GM19043 (cell line): Measurements from ENCODE around the gene RPS19.
A peak's percentile ranks its signal among the peaks of the same experiment; 100 is the strongest.

Source experiments
- ATAC-seq: cut with Tn5 transposase; IDR thresholded peaks from one replicate; pipeline ENCODE4 v1.9.1; 2021; ENCODE audit warnings: low read depth; ENCODE audit not compliant: unreplicated experiment

The RPS19 gene

GRCh38 chr19:41859618-41860418, at the start of gene RPS19:
TSS of gene RPS19 (plus strand) at chr19:41860255. CDS start at chr19:41860775, 520 bp downstream.
- ATAC-seq = peak; percentile 73

DNA sequence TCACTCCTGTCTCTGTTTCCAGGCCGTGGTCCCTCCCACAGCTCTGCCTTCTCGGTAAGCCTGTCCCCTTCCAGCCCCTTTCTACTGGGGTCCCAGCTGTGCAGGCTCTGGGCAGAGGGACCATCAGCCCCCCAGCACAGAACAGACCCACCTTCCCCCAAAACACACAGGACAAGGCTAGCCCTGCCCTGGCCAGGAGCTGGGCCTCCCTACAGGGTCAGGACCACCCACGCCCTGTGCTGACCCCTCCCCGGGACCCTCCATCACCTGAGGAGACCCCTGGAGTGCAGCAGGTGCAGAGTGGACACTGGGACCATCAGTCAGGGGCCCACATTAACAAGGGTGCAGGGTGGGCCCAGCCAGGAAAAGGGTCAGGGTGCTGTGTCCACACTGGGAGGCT, 49.8 kb upstream of the RPS19 start:
- ATAC-seq = no peak

DNA sequence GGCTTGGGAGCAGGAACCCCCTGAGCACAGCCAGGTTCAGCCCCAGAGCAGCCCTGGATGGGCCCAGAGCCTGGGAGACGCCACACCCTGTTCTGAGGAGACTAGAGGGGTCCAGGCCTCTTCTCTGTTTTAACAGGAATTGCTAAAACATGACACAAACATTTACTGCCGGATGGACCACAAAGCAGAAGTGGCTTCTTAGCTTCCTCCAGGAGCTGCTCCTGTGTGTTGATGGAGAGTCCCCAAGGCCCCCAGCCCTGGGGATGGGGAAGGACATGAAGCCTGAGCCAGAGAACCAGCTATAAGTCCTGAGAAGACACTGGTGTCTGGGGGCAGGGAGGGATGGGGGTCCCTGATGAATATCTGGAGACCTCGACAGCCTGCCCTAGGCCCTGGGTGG, 49.0 kb upstream of the RPS19 start:
- no peak for ATAC-seq

GRCh38 chr19:41811981-41812380, 48.1 kb upstream of the RPS19 start:
- ATAC-seq = no peak

DNA sequence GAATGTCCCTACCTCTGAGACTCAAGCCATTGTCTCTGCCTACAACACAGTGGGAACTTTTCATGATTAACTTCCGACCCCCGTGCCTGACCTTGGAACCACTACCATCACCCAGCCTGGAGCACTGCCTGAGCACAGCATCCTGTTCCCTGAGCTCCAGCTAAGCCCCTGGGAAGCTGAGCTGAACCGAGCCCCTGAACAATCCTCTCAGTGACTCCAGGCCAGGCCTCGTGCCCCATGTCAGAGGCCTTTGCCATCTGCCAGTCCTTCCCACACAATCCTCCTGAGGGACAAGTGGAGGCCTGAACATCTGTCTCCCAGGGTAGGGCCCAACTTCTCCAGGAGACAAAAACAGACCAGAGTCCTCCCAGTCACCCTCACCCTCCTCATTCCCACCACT, 46.1 kb upstream of the RPS19 start:
- no peak for ATAC-seq

DNA sequence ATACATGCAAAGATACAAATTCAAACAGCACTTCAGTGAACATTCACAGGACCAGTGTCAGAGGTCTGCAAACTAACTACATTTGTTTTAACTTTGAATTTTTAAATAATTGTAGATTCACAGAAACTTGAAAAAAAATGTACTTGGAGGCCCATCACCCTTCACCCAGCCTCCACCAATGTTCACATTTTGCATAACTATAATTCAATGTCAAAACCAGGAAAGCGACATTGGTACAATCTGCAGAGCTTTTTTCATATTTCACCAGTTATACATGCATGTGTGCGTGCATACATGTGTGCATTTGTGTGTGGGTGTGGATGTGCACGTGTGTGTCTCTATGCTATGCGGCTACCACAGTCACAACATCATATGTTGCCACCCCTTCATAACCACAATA, 44.8 kb upstream of the RPS19 start:
- no peak for ATAC-seq

DNA sequence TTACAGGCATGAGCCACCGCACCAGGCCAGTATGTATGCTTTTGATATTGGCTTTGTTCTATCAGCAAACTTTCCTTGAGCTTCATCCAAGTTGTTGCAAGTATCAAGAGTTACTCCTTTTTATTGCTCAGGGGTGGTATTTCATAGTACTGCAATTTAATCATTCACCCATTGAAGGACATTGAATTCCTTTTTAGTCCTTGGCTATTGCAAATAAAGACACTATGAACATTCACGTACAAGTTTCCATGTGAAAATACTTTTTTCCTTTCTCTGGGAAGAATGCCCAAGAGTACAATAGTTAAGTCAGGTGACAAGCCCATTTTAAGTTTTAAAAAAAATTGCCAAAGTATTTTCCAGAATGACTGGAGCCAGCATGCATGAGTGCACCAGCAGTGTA, 43.3 kb upstream of the RPS19 start:
- ATAC-seq = no peak

DNA sequence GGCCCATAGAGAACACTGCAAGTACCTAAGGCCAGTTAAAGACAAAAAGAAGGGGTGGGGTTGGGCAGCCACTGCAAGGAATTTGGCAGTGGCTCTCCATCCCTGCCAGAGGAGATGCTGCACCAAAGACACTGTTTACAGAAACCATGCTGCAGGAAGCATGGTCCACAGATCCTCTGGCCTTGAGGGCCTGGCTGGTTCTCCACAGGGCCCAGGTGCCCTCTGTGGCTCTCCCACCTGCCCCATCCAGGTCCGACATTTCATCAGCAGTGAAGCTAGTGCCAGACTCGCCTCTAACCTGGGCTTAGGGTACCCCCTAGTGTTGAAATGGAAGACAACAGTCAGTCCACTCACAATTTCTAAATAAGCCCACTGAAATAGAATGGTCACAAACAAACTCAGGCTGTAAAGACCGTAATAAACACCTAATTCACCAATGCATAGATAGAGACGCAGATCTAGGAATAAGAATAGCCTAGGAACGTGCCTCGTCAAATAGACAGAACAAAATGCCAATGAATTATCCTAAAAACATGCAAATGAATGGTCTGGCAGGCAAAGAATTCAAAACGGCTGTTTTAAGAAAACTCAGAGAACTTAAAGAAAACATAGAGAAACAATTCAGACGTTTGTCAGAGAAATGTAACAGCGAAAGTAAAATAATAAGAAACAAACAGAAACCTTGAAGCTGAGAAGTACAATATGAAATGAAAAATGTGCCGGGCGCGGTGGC, 38.9 kb upstream of the RPS19 start:
- no peak for ATAC-seq

- no peak for ATAC-seq
Measured at GRCh38 chr19:41837981-41838708, 21.9 kb upstream of the RPS19 start.

DNA sequence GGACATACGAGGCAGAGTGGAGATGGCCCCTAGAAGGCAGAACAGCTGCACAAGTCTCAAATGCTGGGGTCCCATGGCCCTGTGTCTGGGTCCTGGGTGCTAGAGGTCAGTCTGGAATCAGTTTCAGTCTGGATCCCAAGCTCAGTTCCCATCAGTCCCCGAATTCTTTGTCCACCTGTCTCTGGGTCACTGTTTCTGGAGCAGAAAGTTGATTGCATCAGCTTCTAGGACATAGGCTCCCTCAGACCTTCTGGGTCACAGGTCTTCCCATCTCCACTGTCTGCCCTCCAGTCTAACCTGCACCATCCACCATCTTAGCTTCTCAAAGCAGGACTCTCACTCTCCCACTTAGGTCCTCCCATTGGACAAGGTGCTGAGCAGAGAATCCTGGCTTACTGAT, 20.8 kb upstream of the RPS19 start:
- ATAC-seq = no peak

GRCh38 chr19:41843371-41843770, 16.7 kb upstream of the RPS19 start:
- no peak for ATAC-seq

GRCh38 chr19:41844601-41845000, 15.5 kb upstream of the RPS19 start, which contains the start of gene LYPD4:
TSS of gene LYPD4 (minus strand) at chr19:41844683. CDS start at chr19:41839285, 5,398 bp downstream.
- ATAC-seq = no peak

GRCh38 chr19:41845001-41845050, 15.2 kb upstream of the RPS19 start, which contains the start of gene DMRTC2:
TSS of gene DMRTC2 (plus strand) at chr19:41845042. CDS start at chr19:41847429, 2,387 bp downstream.
- ATAC-seq = no peak

GRCh38 chr19:41845051-41845590, 14.9 kb upstream of the RPS19 start:
- ATAC-seq = no peak

DNA sequence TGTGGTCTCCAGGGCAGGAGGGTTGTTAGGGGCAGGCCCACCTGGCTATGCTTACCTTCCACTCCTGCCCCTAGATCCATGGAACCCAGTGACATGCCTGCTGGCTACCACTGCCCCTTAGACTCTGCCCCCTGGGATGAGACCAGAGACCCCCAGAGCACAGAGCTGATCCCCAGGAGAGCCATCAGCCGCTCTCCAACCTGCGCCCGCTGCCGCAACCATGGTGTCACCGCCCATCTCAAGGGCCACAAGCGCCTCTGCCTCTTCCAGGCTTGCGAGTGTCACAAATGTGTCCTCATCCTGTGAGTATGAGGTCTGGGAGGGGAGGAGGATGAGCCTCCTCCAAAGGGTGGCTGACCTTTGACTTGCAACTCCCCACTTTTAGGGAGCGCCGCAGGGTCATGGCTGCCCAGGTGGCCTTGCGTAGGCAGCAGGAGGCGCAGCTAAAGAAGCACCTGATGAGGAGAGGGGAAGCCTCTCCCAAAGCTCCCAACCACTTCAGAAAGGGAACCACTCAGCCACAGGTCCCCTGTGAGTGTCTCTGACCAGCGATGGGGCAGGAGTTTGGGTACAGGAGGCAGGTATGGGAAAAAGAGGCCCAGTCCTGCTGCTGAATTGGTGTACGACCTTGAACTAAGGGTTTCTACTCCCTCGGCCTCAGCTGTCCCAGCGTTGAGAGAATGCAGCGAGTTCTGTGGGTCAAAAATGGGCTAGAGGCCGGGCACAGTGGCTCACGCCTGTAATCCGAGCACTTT, 12.5 kb upstream of the RPS19 start:
- no peak for ATAC-seq

GRCh38 chr19:41848666-41849065, 11.4 kb upstream of the RPS19 start:
- no peak for ATAC-seq

GRCh38 chr19:41849067-41849466, 11.0 kb upstream of the RPS19 start:
- no peak for ATAC-seq

GRCh38 chr19:41850381-41850780, 9.7 kb upstream of the RPS19 start:
- ATAC-seq = no peak

GRCh38 chr19:41851456-41851855, 8.6 kb upstream of the RPS19 start:
- ATAC-seq = no peak

GRCh38 chr19:41853344-41853743, 6.7 kb upstream of the RPS19 start:
- no peak for ATAC-seq

- no peak for ATAC-seq
Measured at GRCh38 chr19:41853768-41854167, 6.3 kb upstream of the RPS19 start.
